ENCODE results near the gene FADD. TPM values are rescaled to one million over a fixed set of nuclear protein-coding genes. Genes with fewer than 3 reads are reported as not detected.
A peak's percentile ranks its signal among the peaks of the same experiment; 100 is the strongest.
"Not testable (repeated sequence)": the region's sequence is repeated elsewhere in the genome, so short reads cannot be mapped to it uniquely, and the experiment has no call there.

FADD gene
- total and polyA plus RNA-seq, 5 donors from 2014 or later = 12.0 to 33.5 (median 15.8) TPM

DNA sequence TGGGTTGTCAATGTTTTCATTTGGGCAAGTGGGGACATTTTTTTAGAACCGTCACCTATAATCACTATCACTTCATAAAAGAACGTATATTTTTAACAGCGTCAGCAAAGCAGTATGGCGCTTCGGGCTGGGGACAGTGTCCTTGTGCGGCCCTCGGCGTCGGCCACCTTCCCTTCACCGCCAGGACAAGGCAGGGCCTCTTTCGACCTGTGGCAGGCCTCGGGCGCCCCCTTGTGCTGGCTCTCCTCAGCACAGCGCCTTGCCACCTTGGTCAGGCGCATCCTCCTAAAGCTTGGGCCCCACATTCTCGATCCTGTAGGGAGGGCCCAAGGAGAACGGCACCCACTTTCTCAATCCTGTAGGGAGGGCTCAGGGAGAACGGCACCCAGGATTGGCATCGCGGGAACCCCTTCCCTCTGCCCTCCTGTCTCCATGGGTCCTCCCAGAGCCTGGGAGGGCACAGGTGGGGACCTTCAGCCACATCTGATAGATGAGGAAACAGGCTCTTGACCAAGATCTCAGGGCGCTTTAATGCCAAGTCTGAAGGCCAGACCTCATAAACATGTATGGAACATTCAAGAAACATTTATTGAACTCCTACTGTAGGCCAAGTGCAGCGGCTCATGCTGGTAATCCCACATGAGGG, 11.5 kb upstream of the FADD start:
- H3K9me3 ChIP-seq (ENCODE audit: control insufficient read depth in 2 of 2, low read length in 2 of 2) = no peaks in the 10 kb centered on the region
- no peak overlapping the region for H3K27ac ChIP-seq (ENCODE audit: insufficient read depth, low read length, poor library complexity, severe bottlenecking)
- Mint-ChIP-seq H3K4me1 (peaks cover 0 to 5% (median 0%) of the 10 kb centered on the region in 4 donors), H3K9me3 (no peaks in the 10 kb centered on the region), H3K27me3 (no peaks in the 10 kb centered on the region), H3K4me3 (no peak overlapping the region), H3K27ac (no peak overlapping the region), H3K36me3 (no peaks in the 10 kb centered on the region)
- DNase-seq (peak in 2 of 3 donors; percentile 26 to 40), ATAC-seq (ENCODE audit: low read depth in 2 of 2) (peak in 1 of 2 donors; percentile 38)
- no peak overlapping the region for H3K4me3 ChIP-seq (ENCODE audit: low read depth, low read length)
- H3K4me1 ChIP-seq (ENCODE audit: control insufficient read depth, insufficient read depth, low read length, poor library complexity, severe bottlenecking) = peaks cover 4% of the 10 kb centered on the region
- peaks cover 7% of the 10 kb centered on the region for H3K27me3 ChIP-seq (ENCODE audit: control insufficient read depth, insufficient read depth, low read length)
- no peaks in the 10 kb centered on the region for H3K36me3 ChIP-seq (ENCODE audit: control insufficient read depth, insufficient read depth, low read length)

DNA sequence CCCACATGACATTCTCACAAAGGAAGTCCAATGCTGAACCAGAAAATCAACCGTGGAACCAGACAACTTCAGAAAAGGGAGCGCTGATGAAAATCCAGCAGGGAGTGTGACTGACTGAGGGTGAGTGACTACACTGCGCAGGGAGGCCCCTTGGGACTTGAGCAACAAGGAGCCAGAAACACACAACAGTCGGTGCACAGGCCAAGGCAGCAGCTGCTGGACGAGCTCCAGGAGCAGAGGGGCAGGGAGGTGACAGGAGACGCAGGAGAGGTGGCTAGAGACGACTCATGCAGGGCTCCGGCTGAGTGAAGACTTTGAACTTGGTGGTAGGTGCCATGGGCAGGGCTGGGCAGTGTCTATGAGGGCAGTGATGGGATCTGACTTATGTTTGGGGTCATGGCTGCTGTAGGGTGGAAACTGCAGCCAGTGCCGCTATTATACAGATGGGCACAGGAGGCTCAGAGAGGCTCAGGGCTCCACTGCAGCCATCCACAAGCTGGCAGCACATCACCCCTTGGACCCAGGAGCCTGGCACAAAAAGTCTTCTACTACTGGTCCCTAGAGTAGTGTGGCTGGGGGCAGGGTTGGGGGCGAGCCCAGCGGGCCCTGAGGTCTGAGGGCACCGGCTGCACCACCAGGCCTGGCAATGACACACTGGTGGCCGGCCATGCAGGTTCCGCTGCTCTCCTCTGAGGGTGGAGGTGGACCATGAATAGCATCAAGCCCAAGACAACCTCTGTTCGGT, 10.3 kb upstream of the FADD start:
- no peak overlapping the region for H3K4me3 Mint-ChIP-seq

DNA sequence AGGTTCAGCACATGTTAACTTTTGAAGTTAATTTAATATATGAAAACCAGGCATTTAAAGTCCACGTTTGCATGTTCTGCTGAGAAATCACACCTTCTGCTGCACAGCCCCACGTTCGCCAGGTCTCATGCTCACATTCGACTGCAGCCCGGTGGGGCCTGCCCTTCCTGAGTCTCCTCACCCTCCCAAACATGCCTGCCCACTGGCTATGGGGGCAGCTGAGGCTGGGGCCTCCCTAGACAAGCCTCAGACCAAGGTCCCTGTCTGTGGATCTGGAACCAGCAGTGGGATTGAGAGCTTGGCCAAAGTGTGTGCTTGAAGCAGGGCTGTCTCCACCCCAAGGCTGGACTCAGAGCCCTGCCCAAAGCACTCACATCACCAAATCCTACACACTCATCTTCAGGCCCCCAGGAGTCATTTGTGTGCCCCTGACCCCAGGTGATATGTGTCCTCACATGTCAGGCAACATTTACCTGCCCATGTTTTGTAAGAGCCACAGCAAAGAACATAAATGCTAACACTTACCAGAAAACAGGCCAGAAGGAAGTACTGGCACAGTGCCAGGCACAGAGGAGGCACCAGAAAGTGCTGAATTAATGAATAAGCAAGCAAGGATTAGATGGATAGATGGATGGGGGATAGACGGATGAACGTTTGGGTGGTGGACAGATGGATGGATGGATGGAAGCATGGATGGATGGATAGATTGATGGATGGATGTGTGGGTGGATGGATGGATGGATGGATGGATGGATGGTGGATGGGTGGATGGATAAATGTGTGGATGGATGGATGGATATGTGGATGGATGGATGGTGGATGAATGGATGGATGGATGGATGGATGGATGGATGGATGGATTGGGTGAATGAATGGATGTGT, 9.4 kb upstream of the FADD start:
- Mint-ChIP-seq H3K4me1 (peaks cover 0 to 5% (median 0%) of the 10 kb centered on the region in 4 donors), H3K27ac (no peak overlapping the region), H3K9me3 (no peaks in the 10 kb centered on the region), H3K36me3 (no peaks in the 10 kb centered on the region), H3K27me3 (no peaks in the 10 kb centered on the region), H3K4me3 (no peak overlapping the region)
- no peak overlapping the region for H3K4me3 ChIP-seq (ENCODE audit: low read depth, low read length)
- peaks cover 7% of the 10 kb centered on the region for H3K27me3 ChIP-seq (ENCODE audit: control insufficient read depth, insufficient read depth, low read length)
- no peaks in the 10 kb centered on the region for H3K9me3 ChIP-seq (ENCODE audit: control insufficient read depth in 2 of 2, low read length in 2 of 2)
- H3K4me1 ChIP-seq (ENCODE audit: control insufficient read depth, insufficient read depth, low read length, poor library complexity, severe bottlenecking) = peaks cover 4% of the 10 kb centered on the region
- no peak for ATAC-seq (ENCODE audit: low read depth in 2 of 2)
- no peak overlapping the region for H3K27ac ChIP-seq (ENCODE audit: insufficient read depth, low read length, poor library complexity, severe bottlenecking)
- no peaks in the 10 kb centered on the region for H3K36me3 ChIP-seq (ENCODE audit: control insufficient read depth, insufficient read depth, low read length)
- DNase-seq = no peak

More for the DNA sequence above, 10.3 kb upstream of the FADD start:
- peaks cover 0 to 5% (median 0%) of the 10 kb centered on the region in 4 donors for H3K4me1 Mint-ChIP-seq
- H3K9me3 Mint-ChIP-seq = no peaks in the 10 kb centered on the region
- H3K27ac ChIP-seq (ENCODE audit: insufficient read depth, low read length, poor library complexity, severe bottlenecking) = no peak overlapping the region
- H3K36me3 Mint-ChIP-seq = no peaks in the 10 kb centered on the region
- H3K27ac Mint-ChIP-seq = peak overlapping the region in 2 of 3 donors; percentile 25 to 92
- DNase-seq = no peak
- peaks cover 7% of the 10 kb centered on the region for H3K27me3 ChIP-seq (ENCODE audit: control insufficient read depth, insufficient read depth, low read length)
- H3K4me3 ChIP-seq (ENCODE audit: low read depth, low read length) = no peak overlapping the region
- no peaks in the 10 kb centered on the region for H3K36me3 ChIP-seq (ENCODE audit: control insufficient read depth, insufficient read depth, low read length)
- no peak for ATAC-seq (ENCODE audit: low read depth in 2 of 2)
- no peaks in the 10 kb centered on the region for H3K9me3 ChIP-seq (ENCODE audit: control insufficient read depth in 2 of 2, low read length in 2 of 2)
- H3K27me3 Mint-ChIP-seq = no peaks in the 10 kb centered on the region
- peaks cover 4% of the 10 kb centered on the region for H3K4me1 ChIP-seq (ENCODE audit: control insufficient read depth, insufficient read depth, low read length, poor library complexity, severe bottlenecking)

DNA sequence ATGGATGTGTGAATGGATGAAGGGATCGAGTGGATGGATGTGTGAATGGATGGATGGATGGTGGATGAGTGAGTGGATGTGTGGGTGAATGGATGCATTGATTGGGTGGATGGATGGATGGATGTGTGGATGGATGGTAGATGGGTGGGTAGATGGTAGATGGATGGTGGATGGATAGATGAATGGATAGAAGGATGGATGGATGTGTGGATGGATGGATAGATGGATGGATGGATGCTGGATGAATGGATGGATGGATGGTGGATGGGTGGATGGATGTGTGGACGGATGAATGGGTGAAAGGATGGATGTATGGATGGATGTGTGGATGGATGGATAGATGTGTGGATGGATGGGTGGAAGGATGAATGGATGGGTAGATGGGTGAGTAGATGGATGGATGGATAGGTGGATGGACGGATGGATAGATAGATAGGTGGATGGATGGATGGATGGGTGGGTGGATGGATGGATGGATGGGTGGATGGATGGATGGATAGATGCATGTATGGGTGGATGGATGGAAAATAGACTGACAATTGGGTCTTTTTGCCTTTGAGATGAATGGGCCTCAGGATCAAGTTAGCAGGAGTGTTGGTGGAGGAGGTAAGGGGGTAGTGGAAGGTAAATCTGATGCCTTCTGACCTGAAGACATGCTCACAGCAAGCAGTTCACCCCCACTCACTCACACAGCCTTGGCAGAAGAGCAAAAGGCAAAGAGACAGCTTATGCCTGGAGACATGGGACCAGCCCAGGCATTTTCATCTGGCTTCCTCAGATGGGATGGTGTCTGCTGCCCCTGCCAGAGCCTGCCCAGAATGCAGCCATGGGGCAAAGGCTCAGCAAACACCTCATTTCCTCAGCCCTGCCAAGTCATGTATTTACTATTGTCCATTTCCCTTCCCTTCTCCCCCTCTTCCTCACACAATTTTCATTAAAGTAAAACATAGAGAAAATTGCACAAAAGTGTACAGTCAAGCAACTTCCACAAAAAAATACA, 8.0 kb upstream of the FADD start:
- Histone ChIP-seq H3K27ac (ENCODE audit: insufficient read depth, low read length, poor library complexity, severe bottlenecking) (no peak overlapping the region), H3K4me3 (ENCODE audit: low read depth, low read length) (no peak overlapping the region), H3K36me3 (ENCODE audit: control insufficient read depth, insufficient read depth, low read length) (no peaks in the 10 kb centered on the region), H3K4me1 (ENCODE audit: control insufficient read depth, insufficient read depth, low read length, poor library complexity, severe bottlenecking) (peaks cover 4% of the 10 kb centered on the region), H3K9me3 (ENCODE audit: control insufficient read depth in 2 of 2, low read length in 2 of 2) (no peaks in the 10 kb centered on the region), H3K27me3 (ENCODE audit: control insufficient read depth, insufficient read depth, low read length) (peaks cover 7% of the 10 kb centered on the region)
- no peaks in the 10 kb centered on the region for H3K27me3 Mint-ChIP-seq
- peaks cover 0 to 5% (median 0%) of the 10 kb centered on the region in 4 donors for H3K4me1 Mint-ChIP-seq
- no peak overlapping the region for H3K27ac Mint-ChIP-seq
- H3K36me3 Mint-ChIP-seq = no peaks in the 10 kb centered on the region
- H3K9me3 Mint-ChIP-seq = no peaks in the 10 kb centered on the region
- DNase-seq (no peak), ATAC-seq (ENCODE audit: low read depth in 2 of 2) (no peak)
- H3K4me3 Mint-ChIP-seq = no peak overlapping the region

DNA sequence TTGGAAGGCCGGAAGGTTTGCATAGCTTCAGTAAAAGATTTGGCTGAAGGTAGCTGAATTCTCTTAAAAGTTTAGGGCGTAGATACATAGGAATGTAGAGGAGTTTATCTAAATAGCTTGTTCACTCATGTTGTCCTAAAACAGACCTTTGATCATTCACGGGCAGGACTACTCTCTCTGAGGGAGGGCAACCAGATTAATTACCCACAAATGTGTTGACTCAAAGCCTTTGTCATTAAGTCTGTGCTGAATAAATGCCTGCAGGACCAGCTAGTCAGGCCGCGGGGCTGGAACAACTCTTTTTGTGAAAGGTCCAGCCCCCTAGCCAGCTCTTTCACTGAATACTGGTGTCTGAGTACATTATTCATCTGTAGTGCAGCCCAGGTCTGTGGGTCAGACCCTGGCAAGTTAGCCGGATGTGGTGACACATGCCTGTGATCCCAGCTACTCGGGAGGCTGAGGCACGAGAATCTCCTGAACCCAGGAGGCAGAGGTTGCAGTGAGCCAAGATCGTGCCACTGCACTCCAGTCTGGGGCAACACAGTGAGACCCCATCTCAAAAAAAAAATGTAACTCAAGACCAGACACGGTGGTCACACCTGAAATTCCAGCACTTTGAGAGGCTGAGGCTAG, 2.8 kb upstream of the FADD start:
- Mint-ChIP-seq H3K4me1 (peaks cover 0 to 25% (median 13%) of the 10 kb centered on the region in 4 donors), H3K27me3 (peaks cover 7% of the 10 kb centered on the region), H3K4me3 (peak overlapping the region in 2 of 4 donors; percentile 24 to 69), H3K36me3 (no peaks in the 10 kb centered on the region), H3K9me3 (peaks cover 0 to 2% (median 0%) of the 10 kb centered on the region in 7 donors), H3K27ac (no peak overlapping the region)
- peaks cover 4% of the 10 kb centered on the region for H3K36me3 ChIP-seq (ENCODE audit: control insufficient read depth, insufficient read depth, low read length)
- no peaks in the 10 kb centered on the region for H3K9me3 ChIP-seq (ENCODE audit: control insufficient read depth in 2 of 2, low read length in 2 of 2)
- H3K4me1 ChIP-seq (ENCODE audit: control insufficient read depth, insufficient read depth, low read length, poor library complexity, severe bottlenecking) = peaks cover 25% of the 10 kb centered on the region
- no peak overlapping the region for H3K4me3 ChIP-seq (ENCODE audit: low read depth, low read length)
- no peak for ATAC-seq (ENCODE audit: low read depth in 2 of 2)
- no peaks in the 10 kb centered on the region for H3K27me3 ChIP-seq (ENCODE audit: control insufficient read depth, insufficient read depth, low read length)
- no peak overlapping the region for H3K27ac ChIP-seq (ENCODE audit: insufficient read depth, low read length, poor library complexity, severe bottlenecking)
- DNase-seq = no peak

DNA sequence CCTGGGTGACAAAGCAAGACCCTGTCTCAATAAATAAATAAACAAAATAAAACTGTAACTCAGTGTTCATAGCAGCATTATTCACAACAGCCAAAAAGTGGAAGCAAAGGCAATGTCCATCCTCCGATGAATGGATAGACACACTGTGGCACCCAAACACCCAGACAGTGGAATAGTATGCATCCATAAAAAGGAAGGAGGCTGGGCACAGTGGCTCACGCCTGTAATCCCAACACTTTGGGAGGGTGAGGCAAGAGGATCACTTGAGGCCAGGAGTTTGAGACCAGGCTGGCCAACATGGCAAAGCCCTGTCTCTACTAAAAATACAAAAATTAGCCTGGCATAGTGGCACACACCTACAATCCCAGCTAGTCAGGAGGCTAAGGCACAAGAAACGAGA, 2.0 kb upstream of the FADD start:
- not testable (repeated sequence) for H3K27ac ChIP-seq (ENCODE audit: insufficient read depth, low read length, poor library complexity, severe bottlenecking); H3K27me3 ChIP-seq (ENCODE audit: control insufficient read depth, insufficient read depth, low read length); H3K36me3 Mint-ChIP-seq; H3K27ac Mint-ChIP-seq; DNase-seq; ATAC-seq (ENCODE audit: low read depth in 2 of 2); H3K9me3 ChIP-seq (ENCODE audit: control insufficient read depth in 2 of 2, low read length in 2 of 2); H3K27me3 Mint-ChIP-seq; H3K9me3 Mint-ChIP-seq; H3K4me3 ChIP-seq (ENCODE audit: low read depth, low read length)
- Histone ChIP-seq H3K4me1 (ENCODE audit: control insufficient read depth, insufficient read depth, low read length, poor library complexity, severe bottlenecking) (peaks cover 32% of the 10 kb centered on the region), H3K36me3 (ENCODE audit: control insufficient read depth, insufficient read depth, low read length) (peaks cover 10% of the 10 kb centered on the region)
- H3K4me1 Mint-ChIP-seq = peaks cover 0 to 31% (median 19%) of the 10 kb centered on the region in 4 donors
- H3K4me3 Mint-ChIP-seq = peak overlapping the region in 3 of 4 donors; percentile 33 to 78 (median 72)

Measured in CD4-positive, CD25-positive, alpha-beta regulatory T cell (primary cell).